Fibroblast of lung (primary cell): Measurements from ENCODE around the gene IMMP2L.

Experiments
- CTCF ChIP-seq, 2 donors: IDR thresholded peaks in 1 of 2; conservative IDR thresholded peaks in 1 of 2; 1 replicate in 1 of 2; 2 replicates in 1 of 2; pipeline ENCODE4 v1.5.1; 2011 to 2012; ENCODE audit warnings: low read length in 2 of 2, control low read depth in 1 of 2, inconsistent platforms in 1 of 2, low read depth in 1 of 2, mild to moderate bottlenecking in 1 of 2
- EZH2 ChIP-seq: IDR thresholded peaks from 2 replicates; pipeline ENCODE4 v1.5.1; 2012; ENCODE audit warnings: low read length, control low read depth, mild to moderate bottlenecking; ENCODE audit errors: missing control alignments

- no peak for TF ChIP-seq CTCF (conservative IDR thresholded peaks at IDR 0.05 in 1 of 2, IDR thresholded peaks at IDR 0.05 in 1 of 2; ENCODE audit: low read depth in 1 of 2, low read length in 2 of 2)
- TF ChIP-seq EZH2: no peak
Observed at GRCh38 chr7:111294494-111294893, 267.8 kb downstream of the IMMP2L start.
